ENCODE measurements around the gene NACA.
"Not testable (repeated sequence)": the region's sequence is repeated elsewhere in the genome, so short reads cannot be mapped to it uniquely, and the experiment has no call there.

Gene NACA

GRCh38 chr12:56753566-56753965 lies 28.5 kb upstream of the NACA start:
- H3K9me3 Mint-ChIP-seq = peaks cover 2% of the 10 kb centered on the region
- H3K27me3 Mint-ChIP-seq = peaks cover 3% of the 10 kb centered on the region
- ATAC-seq (replicated peaks; ENCODE audit: extremely low read depth, poor library complexity, severe bottlenecking) = no peak
- H3K36me3 Mint-ChIP-seq (ENCODE audit: insufficient read depth) = peaks cover 12% of the 10 kb centered on the region
- H3K4me3 Mint-ChIP-seq = no peak overlapping the region
- H3K27ac Mint-ChIP-seq (ENCODE audit: low read depth) = no peak overlapping the region
- no peak for DNase-seq (ENCODE audit: low spot score in 2 of 2)
- H3K4me1 Mint-ChIP-seq = peaks cover 25% of the 10 kb centered on the region

- ATAC-seq (replicated peaks; ENCODE audit: extremely low read depth, poor library complexity, severe bottlenecking) (peak; percentile 74), DNase-seq (ENCODE audit: low spot score in 2 of 2) (peak; percentile 65 to 68)
- peaks cover 25% of the 10 kb centered on the region for H3K4me1 Mint-ChIP-seq
- H3K36me3 Mint-ChIP-seq (ENCODE audit: insufficient read depth) = peaks cover 19% of the 10 kb centered on the region
- peak within 1 kb of the TSS; percentile 92 for H3K4me3 Mint-ChIP-seq
- H3K27ac Mint-ChIP-seq (ENCODE audit: low read depth) = peak within 1 kb of the TSS; percentile 92
- no peaks in the 10 kb centered on the region for H3K27me3 Mint-ChIP-seq
- H3K9me3 Mint-ChIP-seq = no peaks in the 10 kb centered on the region
These were observed 26.9 kb upstream of the NACA start, which contains the start of gene PRIM1 for GRCh38 chr12:56751712-56752598. TSS of gene PRIM1 (minus strand) at chr12:56752323. CDS start at chr12:56752298, 25 bp downstream.

GRCh38 chr12:56750596-56750995 lies 25.5 kb upstream of the NACA start:
- peak overlapping the region; percentile 92 for H3K27ac Mint-ChIP-seq (ENCODE audit: low read depth)
- peak overlapping the region; percentile 92 for H3K4me3 Mint-ChIP-seq
- ATAC-seq (replicated peaks; ENCODE audit: extremely low read depth, poor library complexity, severe bottlenecking); DNase-seq (ENCODE audit: low spot score in 2 of 2); H3K9me3 Mint-ChIP-seq; H3K27me3 Mint-ChIP-seq: not testable (repeated sequence)
- peaks cover 26% of the 10 kb centered on the region for H3K36me3 Mint-ChIP-seq (ENCODE audit: insufficient read depth)
- peaks cover 25% of the 10 kb centered on the region for H3K4me1 Mint-ChIP-seq

- Mint-ChIP-seq H3K27ac (ENCODE audit: low read depth) (no peak overlapping the region), H3K4me1 (peaks cover 25% of the 10 kb centered on the region), H3K9me3 (no peaks in the 10 kb centered on the region), H3K4me3 (peak overlapping the region; percentile 2), H3K27me3 (no peaks in the 10 kb centered on the region), H3K36me3 (ENCODE audit: insufficient read depth) (peaks cover 32% of the 10 kb centered on the region)
- ATAC-seq (replicated peaks; ENCODE audit: extremely low read depth, poor library complexity, severe bottlenecking) = no peak
- no peak for DNase-seq (ENCODE audit: low spot score in 2 of 2)
These were observed 24.8 kb upstream of the NACA start for GRCh38 chr12:56749853-56750252.

- Mint-ChIP-seq H3K27me3 (no peaks in the 10 kb centered on the region), H3K36me3 (ENCODE audit: insufficient read depth) (peaks cover 37% of the 10 kb centered on the region), H3K9me3 (no peaks in the 10 kb centered on the region), H3K27ac (ENCODE audit: low read depth) (no peak overlapping the region), H3K4me1 (peaks cover 25% of the 10 kb centered on the region), H3K4me3 (no peak overlapping the region)
- no peak for DNase-seq (ENCODE audit: low spot score in 2 of 2)
- ATAC-seq (replicated peaks; ENCODE audit: extremely low read depth, poor library complexity, severe bottlenecking) = no peak
These were observed 24.3 kb upstream of the NACA start for GRCh38 chr12:56749359-56749758.

GRCh38 chr12:56728139-56728861 lies 3.2 kb upstream of the NACA start:
- no peaks in the 10 kb centered on the region for H3K9me3 Mint-ChIP-seq
- H3K36me3 Mint-ChIP-seq (ENCODE audit: insufficient read depth) = peaks cover 25% of the 10 kb centered on the region
- DNase-seq (ENCODE audit: low spot score in 2 of 2) (no peak), ATAC-seq (replicated peaks; ENCODE audit: extremely low read depth, poor library complexity, severe bottlenecking) (no peak)
- no peaks in the 10 kb centered on the region for H3K27me3 Mint-ChIP-seq
- H3K4me1 Mint-ChIP-seq = peaks cover 29% of the 10 kb centered on the region
- H3K4me3 Mint-ChIP-seq = no peak overlapping the region
- no peak overlapping the region for H3K27ac Mint-ChIP-seq (ENCODE audit: low read depth)

GRCh38 chr12:56726196-56726675 lies 1.1 kb upstream of the NACA start:
- H3K4me3 Mint-ChIP-seq = peak overlapping the region; percentile 99
- peaks cover 49% of the 10 kb centered on the region for H3K4me1 Mint-ChIP-seq
- H3K36me3 Mint-ChIP-seq (ENCODE audit: insufficient read depth) = peaks cover 43% of the 10 kb centered on the region
- DNase-seq (ENCODE audit: low spot score in 2 of 2); H3K9me3 Mint-ChIP-seq; ATAC-seq (replicated peaks; ENCODE audit: extremely low read depth, poor library complexity, severe bottlenecking); H3K27me3 Mint-ChIP-seq: not testable (repeated sequence)
- peak overlapping the region; percentile 99 for H3K27ac Mint-ChIP-seq (ENCODE audit: low read depth)

- Mint-ChIP-seq H3K9me3 (no peaks in the 10 kb centered on the region), H3K4me1 (peaks cover 55% of the 10 kb centered on the region), H3K36me3 (ENCODE audit: insufficient read depth) (peaks cover 37% of the 10 kb centered on the region), H3K27ac (ENCODE audit: low read depth) (peak overlapping the region; percentile 99), H3K4me3 (peak overlapping the region; percentile 99), H3K27me3 (no peaks in the 10 kb centered on the region)
- DNase-seq (ENCODE audit: low spot score in 2 of 2) (no peak), ATAC-seq (replicated peaks; ENCODE audit: extremely low read depth, poor library complexity, severe bottlenecking) (no peak)
These were observed 614 bp upstream of the NACA start for GRCh38 chr12:56725723-56726102.

- no peaks in the 10 kb centered on the region for H3K27me3 Mint-ChIP-seq
- H3K4me1 Mint-ChIP-seq = peaks cover 65% of the 10 kb centered on the region
- ATAC-seq (replicated peaks; ENCODE audit: extremely low read depth, poor library complexity, severe bottlenecking) = no peak
- no peaks in the 10 kb centered on the region for H3K9me3 Mint-ChIP-seq
- H3K27ac Mint-ChIP-seq (ENCODE audit: low read depth) = peak overlapping the region; percentile 99
- DNase-seq (ENCODE audit: low spot score in 2 of 2) = no peak
- peak overlapping the region; percentile 99 for H3K4me3 Mint-ChIP-seq
- H3K36me3 Mint-ChIP-seq (ENCODE audit: insufficient read depth) = peaks cover 42% of the 10 kb centered on the region
These were observed 463 bp downstream of the NACA start for GRCh38 chr12:56724701-56724971.

- no peaks in the 10 kb centered on the region for H3K27me3 Mint-ChIP-seq
- peaks cover 71% of the 10 kb centered on the region for H3K4me1 Mint-ChIP-seq
- no peak for DNase-seq (ENCODE audit: low spot score in 2 of 2)
These were observed 1.0 kb downstream of the NACA start for GRCh38 chr12:56723889-56724700.

GRCh38 chr12:56723352-56723751 lies 1.7 kb downstream of the NACA start:
- Mint-ChIP-seq H3K36me3 (ENCODE audit: insufficient read depth) (peaks cover 48% of the 10 kb centered on the region), H3K4me1 (peaks cover 77% of the 10 kb centered on the region), H3K27me3 (no peaks in the 10 kb centered on the region), H3K4me3 (peak overlapping the region; percentile 99), H3K9me3 (no peaks in the 10 kb centered on the region), H3K27ac (ENCODE audit: low read depth) (peak overlapping the region; percentile 99)
- DNase-seq (ENCODE audit: low spot score in 2 of 2) (no peak), ATAC-seq (replicated peaks; ENCODE audit: extremely low read depth, poor library complexity, severe bottlenecking) (no peak)

More at GRCh38 chr12:56723889-56724700, 1.0 kb downstream of the NACA start:
- no peak for ATAC-seq (replicated peaks; ENCODE audit: extremely low read depth, poor library complexity, severe bottlenecking)
- H3K4me3 Mint-ChIP-seq = peak overlapping the region; percentile 99
- no peaks in the 10 kb centered on the region for H3K9me3 Mint-ChIP-seq
- peak overlapping the region; percentile 99 for H3K27ac Mint-ChIP-seq (ENCODE audit: low read depth)
- peaks cover 45% of the 10 kb centered on the region for H3K36me3 Mint-ChIP-seq (ENCODE audit: insufficient read depth)

GRCh38 chr12:56722832-56723231 lies 2.3 kb downstream of the NACA start:
- ATAC-seq (replicated peaks; ENCODE audit: extremely low read depth, poor library complexity, severe bottlenecking) (no peak), DNase-seq (ENCODE audit: low spot score in 2 of 2) (no peak)
- Mint-ChIP-seq H3K27ac (ENCODE audit: low read depth) (peak overlapping the region; percentile 89), H3K36me3 (ENCODE audit: insufficient read depth) (peaks cover 48% of the 10 kb centered on the region), H3K4me1 (peaks cover 77% of the 10 kb centered on the region), H3K9me3 (no peaks in the 10 kb centered on the region), H3K27me3 (no peaks in the 10 kb centered on the region), H3K4me3 (peak overlapping the region; percentile 99)

Data from central memory CD8-positive, alpha-beta T cell (primary cell).